Vagina (tissue), 2 donors: ENCODE measurements around the gene HORMAD2. TPM values are rescaled to one million over a fixed set of nuclear protein-coding genes. Genes with fewer than 3 reads are reported as not detected.

Source experiments
- DNase-seq, 2 donors: peaks; one replicate each; pipeline ENCODE4 v3.0.0-alpha.2; 2017; ENCODE audit errors: extremely low spot score in 2 of 2
- H3K27ac ChIP-seq: fragments of 200-600 bp; sonication (generic); one replicate; pipeline ENCODE4 v1.5.1; 2019
- H3K27me3 ChIP-seq: fragments of 200-600 bp; sonication (generic); one replicate; pipeline ENCODE4 v1.5.1; 2019
- H3K36me3 ChIP-seq, 2 donors: fragments of 200-600 bp; sonication (generic); one replicate each; pipeline ENCODE4 v1.5.1; 2017 to 2019
- H3K4me1 ChIP-seq: fragments of 200-600 bp; sonication (generic); one replicate; pipeline ENCODE4 v1.5.1; 2019
- H3K4me3 ChIP-seq, 2 donors: fragments of 200-600 bp; sonication (generic); 1 replicate in 1 of 2; 2 replicates in 1 of 2; pipeline ENCODE4 v1.5.1; 2016 to 2019
- H3K9me3 ChIP-seq: fragments of 200-600 bp; sonication (generic); one replicate; pipeline ENCODE4 v1.5.1; 2019
- POLR2A ChIP-seq, 2 donors: fragments of 450-650 bp; IDR thresholded peaks; one replicate each; pipeline ENCODE4 v1.6.1; 2017; ENCODE audit warnings: antibody characterized with exemption in 2 of 2, mild to moderate bottlenecking in 2 of 2, moderate library complexity in 2 of 2
- POLR2AphosphoS5 ChIP-seq, 2 donors: sonication (generic); formaldehyde crosslinking; IDR thresholded peaks; one replicate each; pipeline ENCODE4 v1.9.0; 2017; ENCODE audit warnings: antibody characterized with exemption in 2 of 2, mild to moderate bottlenecking in 2 of 2, low read depth in 1 of 2; ENCODE audit not compliant: insufficient read depth in 1 of 2
- intact Hi-C: fragments of 100-400 bp; cut with DNase I; formaldehyde crosslinking; loops from one replicate; pipeline ENCODE4 v1.15.1; 2023
- total RNA-seq: library from RNA; depleted of rRNA; stranded (reverse); fragments of >200 nt; gene quantifications from one replicate; pipeline ENCODE4 v1.2.3, GENCODE V29; 2016
- TF ChIP-seq, protein P1 (sequence below), 3 experiments: fragments of 450-650 bp in 2 of 3; fragments of 200-600 bp in 1 of 3; sonication (generic) in 1 of 3; IDR thresholded peaks; one replicate each; pipeline ENCODE4 v1.5.1; 2017 to 2019; ENCODE audit warnings: antibody characterized with exemption in 3 of 3, mild to moderate bottlenecking in 2 of 3, moderate library complexity in 2 of 3

HORMAD2 gene
- total RNA-seq, 1 donor from 2014 or later: not detected

DNA sequence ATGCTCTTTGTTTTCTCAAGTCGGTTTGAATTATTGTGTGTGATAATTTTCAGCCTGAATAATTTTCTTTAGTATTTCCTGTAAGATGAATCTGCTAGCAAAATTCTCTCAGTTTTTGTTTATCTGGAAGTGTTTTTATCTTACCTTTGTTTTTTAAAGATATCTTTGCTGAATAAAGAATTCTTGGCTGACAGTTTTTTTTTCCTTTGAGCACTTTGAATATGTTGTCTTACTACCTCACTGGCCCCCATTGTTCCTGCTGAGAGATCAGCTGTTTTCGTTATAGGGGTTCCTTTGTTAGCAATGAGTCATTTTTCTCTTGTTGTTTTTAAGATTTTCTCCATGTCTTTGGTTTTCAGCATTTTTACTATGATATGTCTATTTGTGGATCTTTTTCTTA, 63.0 kb downstream of the HORMAD2 start:
- no peak for DNase-seq
- intact Hi-C loops: no loop called here
- Histone ChIP-seq H3K9me3 (no peaks in the 10 kb centered on the region), H3K27me3 (no peaks in the 10 kb centered on the region), H3K4me3 (no peak overlapping the region), H3K27ac (no peak overlapping the region), H3K36me3 (no peaks in the 10 kb centered on the region), H3K4me1 (no peaks in the 10 kb centered on the region)
- TF ChIP-seq, protein P1, sequence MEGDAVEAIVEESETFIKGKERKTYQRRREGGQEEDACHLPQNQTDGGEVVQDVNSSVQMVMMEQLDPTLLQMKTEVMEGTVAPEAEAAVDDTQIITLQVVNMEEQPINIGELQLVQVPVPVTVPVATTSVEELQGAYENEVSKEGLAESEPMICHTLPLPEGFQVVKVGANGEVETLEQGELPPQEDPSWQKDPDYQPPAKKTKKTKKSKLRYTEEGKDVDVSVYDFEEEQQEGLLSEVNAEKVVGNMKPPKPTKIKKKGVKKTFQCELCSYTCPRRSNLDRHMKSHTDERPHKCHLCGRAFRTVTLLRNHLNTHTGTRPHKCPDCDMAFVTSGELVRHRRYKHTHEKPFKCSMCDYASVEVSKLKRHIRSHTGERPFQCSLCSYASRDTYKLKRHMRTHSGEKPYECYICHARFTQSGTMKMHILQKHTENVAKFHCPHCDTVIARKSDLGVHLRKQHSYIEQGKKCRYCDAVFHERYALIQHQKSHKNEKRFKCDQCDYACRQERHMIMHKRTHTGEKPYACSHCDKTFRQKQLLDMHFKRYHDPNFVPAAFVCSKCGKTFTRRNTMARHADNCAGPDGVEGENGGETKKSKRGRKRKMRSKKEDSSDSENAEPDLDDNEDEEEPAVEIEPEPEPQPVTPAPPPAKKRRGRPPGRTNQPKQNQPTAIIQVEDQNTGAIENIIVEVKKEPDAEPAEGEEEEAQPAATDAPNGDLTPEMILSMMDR (IDR thresholded peaks at IDR 0.05): no peak
- TF ChIP-seq POLR2A (IDR thresholded peaks at IDR 0.05) (no peak), POLR2AphosphoS5 (IDR thresholded peaks at IDR 0.05; ENCODE audit: insufficient read depth in 1 of 2, low read depth in 1 of 2) (no peak)

DNA sequence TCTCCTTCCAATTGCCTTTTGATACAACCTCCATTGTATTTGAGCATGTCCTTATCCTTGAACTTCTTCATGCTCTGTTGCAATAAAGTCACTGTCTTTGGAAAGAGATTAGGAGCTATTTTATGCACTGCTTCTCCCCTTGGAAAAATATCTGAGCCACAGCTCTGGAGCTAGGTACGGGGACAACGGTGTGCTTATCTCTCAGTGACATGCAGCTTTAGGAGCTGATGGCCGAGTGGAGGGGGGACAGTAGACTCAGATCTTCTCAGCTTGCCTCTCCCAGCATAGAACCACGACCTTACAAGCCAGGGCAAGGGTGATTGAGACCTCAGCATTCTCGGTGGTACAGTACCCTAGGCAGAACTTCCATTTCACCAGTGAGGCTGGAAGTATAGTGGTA, 64.1 kb downstream of the HORMAD2 start:
- intact Hi-C loops: no loop called here
- no peak overlapping the region for H3K27ac ChIP-seq
- no peaks in the 10 kb centered on the region for H3K9me3 ChIP-seq
- TF ChIP-seq POLR2A (IDR thresholded peaks at IDR 0.05) (no peak), POLR2AphosphoS5 (IDR thresholded peaks at IDR 0.05; ENCODE audit: insufficient read depth in 1 of 2, low read depth in 1 of 2) (no peak)
- TF ChIP-seq, protein P1 (IDR thresholded peaks at IDR 0.05): no peak
- H3K36me3 ChIP-seq: no peaks in the 10 kb centered on the region
- no peaks in the 10 kb centered on the region for H3K27me3 ChIP-seq
- DNase-seq: no peak
- no peak overlapping the region for H3K4me3 ChIP-seq
- H3K4me1 ChIP-seq: no peaks in the 10 kb centered on the region

DNA sequence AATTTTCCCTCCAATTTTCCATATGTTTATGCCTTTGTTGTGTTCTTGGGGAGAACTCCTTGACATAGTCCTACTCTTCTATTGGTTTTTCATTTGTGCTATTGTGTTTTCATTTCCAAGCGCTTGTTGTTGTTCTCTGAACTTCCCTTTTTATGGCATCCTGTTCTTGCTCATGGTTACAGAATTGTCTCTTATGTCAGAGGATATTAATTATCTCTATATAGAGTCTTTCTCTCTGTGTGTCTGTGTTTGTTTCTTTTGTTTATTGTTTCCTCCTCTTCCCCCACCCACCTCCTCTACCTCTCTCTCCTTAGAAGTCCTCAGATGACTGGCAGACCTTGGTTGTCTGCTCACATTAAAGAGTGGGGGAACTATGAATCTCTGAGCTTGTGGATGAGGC, 69.9 kb downstream of the HORMAD2 start:
- Histone ChIP-seq H3K36me3 (no peaks in the 10 kb centered on the region), H3K27me3 (no peaks in the 10 kb centered on the region), H3K4me1 (no peaks in the 10 kb centered on the region), H3K27ac (no peak overlapping the region), H3K4me3 (no peak overlapping the region), H3K9me3 (no peaks in the 10 kb centered on the region)
- intact Hi-C loops: no loop called here
- TF ChIP-seq, protein P1 (IDR thresholded peaks at IDR 0.05): no peak
- TF ChIP-seq POLR2AphosphoS5 (IDR thresholded peaks at IDR 0.05; ENCODE audit: insufficient read depth in 1 of 2, low read depth in 1 of 2) (no peak), POLR2A (IDR thresholded peaks at IDR 0.05) (no peak)
- no peak for DNase-seq

DNA sequence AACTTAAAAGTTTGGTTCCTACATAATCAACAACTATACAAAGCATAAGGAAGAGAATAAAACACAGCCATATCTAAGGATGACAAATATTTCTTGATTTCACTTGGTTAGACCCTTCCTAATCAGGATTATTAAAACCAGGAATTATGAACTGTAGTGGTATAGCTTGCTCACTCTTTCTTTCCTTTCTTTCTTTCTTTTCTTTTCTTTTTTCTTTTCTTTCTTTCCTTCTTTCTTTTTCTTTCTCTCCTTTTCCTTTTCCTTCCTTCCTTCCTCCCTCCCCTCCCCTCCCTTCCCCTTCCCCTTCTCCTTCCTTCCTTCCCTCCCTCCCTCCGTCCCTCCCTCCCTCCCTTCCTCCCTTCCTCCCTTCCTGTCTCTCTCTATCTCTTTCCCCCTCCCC, 78.0 kb downstream of the HORMAD2 start:
- no peak overlapping the region for H3K4me3 ChIP-seq
- TF ChIP-seq POLR2A (IDR thresholded peaks at IDR 0.05) (no peak), POLR2AphosphoS5 (IDR thresholded peaks at IDR 0.05; ENCODE audit: insufficient read depth in 1 of 2, low read depth in 1 of 2) (no peak)
- TF ChIP-seq, protein P1 (IDR thresholded peaks at IDR 0.05): no peak
- intact Hi-C loops: no loop called here
- H3K27me3 ChIP-seq: no peaks in the 10 kb centered on the region
- DNase-seq: no peak
- no peaks in the 10 kb centered on the region for H3K36me3 ChIP-seq
- no peaks in the 10 kb centered on the region for H3K4me1 ChIP-seq
- no peaks in the 10 kb centered on the region for H3K9me3 ChIP-seq
- no peak overlapping the region for H3K27ac ChIP-seq

DNA sequence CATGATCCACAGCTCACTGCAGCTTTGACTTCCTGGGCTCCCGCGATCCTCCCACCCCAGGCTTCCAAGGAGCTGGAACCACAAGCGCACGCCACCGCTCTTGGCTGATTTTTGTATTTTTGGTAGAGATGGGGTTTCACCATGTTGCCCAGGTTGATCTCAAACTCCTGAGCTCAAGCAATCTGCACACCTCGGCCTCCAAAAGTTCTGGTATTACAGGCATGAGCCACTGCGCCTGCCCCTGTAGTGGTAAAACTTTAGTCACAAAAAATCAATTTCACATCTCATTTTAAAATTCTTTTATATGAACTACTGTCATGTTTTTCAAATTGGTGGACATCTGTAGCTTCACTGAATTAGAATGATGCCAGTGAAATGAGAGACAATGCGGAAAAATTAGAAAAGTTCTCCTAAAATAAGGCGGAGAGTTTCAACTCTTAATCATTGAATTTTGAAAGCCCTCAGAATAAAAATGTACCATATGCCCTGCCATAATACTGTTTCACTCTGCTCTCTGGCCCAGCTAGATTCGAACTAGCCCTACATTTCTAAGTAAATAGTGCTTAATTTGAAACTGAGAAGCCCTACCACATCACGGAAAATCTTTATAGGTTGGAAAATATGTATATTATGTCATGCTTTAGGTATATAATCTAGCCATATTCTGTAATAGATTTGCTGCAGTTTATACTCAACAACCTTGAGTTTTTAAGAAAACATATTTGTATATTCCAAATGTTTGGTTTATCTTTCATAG, 78.7 kb downstream of the HORMAD2 start:
- intact Hi-C loops: no loop called here
- TF ChIP-seq, protein P1 (IDR thresholded peaks at IDR 0.05): no peak
- no peak for TF ChIP-seq POLR2A (IDR thresholded peaks at IDR 0.05)
- no peak for TF ChIP-seq POLR2AphosphoS5 (IDR thresholded peaks at IDR 0.05; ENCODE audit: insufficient read depth in 1 of 2, low read depth in 1 of 2)

More for the DNA sequence above, 78.7 kb downstream of the HORMAD2 start:
- no peak for DNase-seq
- H3K4me1 ChIP-seq: no peaks in the 10 kb centered on the region
- no peaks in the 10 kb centered on the region for H3K9me3 ChIP-seq
- no peaks in the 10 kb centered on the region for H3K36me3 ChIP-seq
- no peaks in the 10 kb centered on the region for H3K27me3 ChIP-seq
- H3K27ac ChIP-seq: no peak overlapping the region
- no peak overlapping the region for H3K4me3 ChIP-seq
